Right kidney (tissue), 1 donor: ENCODE results near the gene PEX3.

Experiments used
- DNase-seq: peaks from one replicate; pipeline ENCODE4 v3.0.0-alpha.2; 2016

The PEX3 gene

DNA sequence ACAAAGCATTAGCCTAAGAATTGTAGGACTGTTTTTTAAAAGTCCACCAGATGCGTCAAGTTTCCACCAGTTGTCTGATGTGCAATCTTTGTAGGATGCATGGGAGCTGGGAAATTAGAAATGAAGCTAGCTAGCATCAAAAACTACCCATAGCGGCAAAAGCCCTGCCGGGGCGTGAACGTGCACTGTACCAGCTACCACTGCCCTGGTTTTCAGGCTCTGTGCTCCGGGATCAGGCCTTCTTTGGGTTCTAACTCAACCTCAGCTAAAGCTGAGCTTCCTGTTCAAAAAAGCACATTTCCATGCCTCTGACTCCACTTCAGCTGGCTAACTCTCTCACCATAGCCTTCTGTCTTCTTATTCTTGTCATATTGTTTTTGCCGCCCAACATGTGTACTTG is 87.8 kb downstream of the PEX3 start:
- no peak for DNase-seq

DNA sequence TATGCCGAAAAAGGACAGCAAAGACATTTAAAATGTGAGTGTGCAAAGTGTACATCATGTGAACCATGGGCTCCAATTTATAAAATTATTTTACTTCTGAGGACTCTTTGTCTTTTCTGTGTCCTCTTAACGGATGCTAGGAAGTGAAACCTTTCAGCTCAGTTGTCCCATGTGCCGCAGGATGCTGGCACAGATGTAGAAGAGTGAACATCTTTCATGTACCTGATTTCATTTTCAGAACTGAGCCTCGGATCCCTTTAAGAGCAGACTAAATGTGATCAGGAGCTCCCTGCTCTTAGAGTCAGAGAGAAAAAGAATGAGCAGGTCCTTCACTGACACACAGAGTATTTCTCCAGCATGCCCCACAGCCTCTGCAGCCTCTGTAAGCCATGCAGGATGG is 88.5 kb downstream of the PEX3 start:
- no peak for DNase-seq

DNA sequence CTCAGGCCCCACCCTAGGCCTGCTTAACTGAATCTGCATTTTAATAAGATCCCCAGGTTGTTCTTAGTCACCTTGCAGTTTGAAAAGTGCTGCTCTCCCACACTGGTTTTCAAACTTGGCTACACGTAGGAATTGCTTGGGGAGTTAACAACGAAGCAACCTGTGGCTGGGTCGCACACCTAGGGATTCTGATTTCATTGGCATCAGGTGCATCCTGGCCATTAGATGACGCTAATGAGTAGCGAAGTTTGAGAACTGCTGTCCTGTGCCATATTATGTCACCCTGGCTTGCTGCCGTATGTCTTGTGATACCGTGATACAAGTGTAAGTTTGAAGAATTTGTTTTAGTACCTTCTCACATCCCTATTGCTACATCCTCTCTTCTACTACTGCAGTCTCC is 89.1 kb downstream of the PEX3 start:
- no peak for DNase-seq

DNA sequence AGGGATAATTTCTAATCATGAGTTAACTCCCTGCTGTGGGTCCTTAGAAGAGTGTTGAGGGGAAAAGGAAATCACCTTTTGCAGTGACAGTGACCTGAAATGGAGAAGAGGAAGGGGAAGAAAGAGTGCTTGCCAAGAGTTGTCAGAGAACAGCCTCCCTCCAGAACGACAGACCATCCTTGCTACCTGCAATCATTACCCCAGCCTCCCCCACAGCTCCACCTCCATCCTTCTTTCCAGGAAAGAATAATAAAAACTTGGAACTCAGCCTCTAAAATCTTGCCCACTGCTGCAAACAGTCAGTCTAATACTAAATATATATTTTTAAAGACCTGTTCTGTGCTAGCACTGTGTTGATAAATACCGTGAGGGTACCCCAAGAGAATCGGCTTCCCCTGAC is 89.6 kb downstream of the PEX3 start:
- DNase-seq: no peak
